Endodermal cell (in vitro differentiated cells): Measurements from ENCODE around the gene TACC2. TPM values are rescaled to one million over a fixed set of nuclear protein-coding genes. Genes with fewer than 3 reads are reported as not detected.

Source experiments
- DNase-seq: peaks from one replicate; pipeline ENCODE4 v3.0.0-alpha.2; 2017
- H3K27ac ChIP-seq: 2 replicates; pipeline ENCODE4 v1.5.1; 2013; ENCODE audit warnings: mild to moderate bottlenecking, low read depth, low read length, moderate library complexity
- H3K27me3 ChIP-seq: 2 replicates; pipeline ENCODE4 v1.6.1; 2013; ENCODE audit warnings: mild to moderate bottlenecking, low read length, moderate library complexity; ENCODE audit not compliant: insufficient read depth, control insufficient read depth, poor library complexity, severe bottlenecking
- H3K36me3 ChIP-seq: 2 replicates; pipeline ENCODE4 v1.7.0; 2013; ENCODE audit warnings: mild to moderate bottlenecking, low read length, moderate library complexity; ENCODE audit not compliant: control insufficient read depth, insufficient read depth
- H3K4me1 ChIP-seq: one replicate; pipeline ENCODE4 v1.7.0; 2013; ENCODE audit warnings: low read length; ENCODE audit not compliant: control insufficient read depth, insufficient read depth
- H3K4me3 ChIP-seq: 2 replicates; pipeline ENCODE4 v1.5.1; 2013; ENCODE audit warnings: mild to moderate bottlenecking, low read length, moderate library complexity
- H3K9ac ChIP-seq: 2 replicates; pipeline ENCODE4 v1.6.1; 2013; ENCODE audit warnings: mild to moderate bottlenecking, low read length, moderate library complexity; ENCODE audit not compliant: poor library complexity, severe bottlenecking; ENCODE audit errors: extremely low read depth
- H3K9me3 ChIP-seq: 2 replicates; pipeline ENCODE4 v1.6.1; 2013; ENCODE audit warnings: mild to moderate bottlenecking, low read length, moderate library complexity; ENCODE audit not compliant: control insufficient read depth
- H3K27ac Mint-ChIP-seq: 2 replicates; pipeline ENCODE4 v1.8.0; 2020; ENCODE audit warnings: mixed read lengths
- H3K27me3 Mint-ChIP-seq: 2 replicates; pipeline ENCODE4 v1.8.0; 2021; ENCODE audit warnings: mild to moderate bottlenecking, mixed read lengths; ENCODE audit not compliant: insufficient read depth
- H3K36me3 Mint-ChIP-seq: 2 replicates; pipeline ENCODE4 v1.8.0; 2020; ENCODE audit warnings: low read depth, mixed read lengths
- H3K4me1 Mint-ChIP-seq: 2 replicates; pipeline ENCODE4 v1.8.0; 2020; ENCODE audit warnings: mixed read lengths
- H3K4me3 Mint-ChIP-seq: 2 replicates; pipeline ENCODE4 v1.8.0; 2020; ENCODE audit warnings: mild to moderate bottlenecking, moderate library complexity, mixed read lengths
- H3K9me3 Mint-ChIP-seq: 2 replicates; pipeline ENCODE4 v1.8.0; 2020; ENCODE audit warnings: mild to moderate bottlenecking, mixed read lengths
- CTCF ChIP-seq: fragments of 200-600 bp; sonication (generic); conservative IDR thresholded peaks from 2 replicates; pipeline ENCODE4 v1.5.0; 2021; ENCODE audit warnings: antibody characterized with exemption, mild to moderate bottlenecking
- whole genome bisulfite sequencing, 2 experiments: methylation state at CpG; one replicate each; pipeline versions ENCODE4 v1.1.5 to v1.1.7; 2013; ENCODE audit warnings: missing lambda C conversion rate in 2 of 2, mixed read lengths in 1 of 2; ENCODE audit not compliant: insufficient coverage in 1 of 2, insufficient read length in 1 of 2; 5-methylcytosine and 5-hydroxymethylcytosine counted together
- total RNA-seq, 2 donors: library from RNA; stranded (reverse); fragmentation: NEBNext Ultra II Directional in 1 of 2; extraction: Animal tissue kit (Norgen Biotek cat#: 25700) in 1 of 2; gene quantifications; 2 replicates in 1 of 2; 3 replicates in 1 of 2; pipeline ENCODE4 v1.2.1, GENCODE V29; 2021

The TACC2 gene
- total RNA-seq, 2 donors from 2014 or later: 24.5 to 34.1 TPM

- Histone ChIP-seq H3K4me3 (no peak overlapping the region), H3K4me1 (no peaks in the 10 kb centered on the region), H3K9me3 (peaks cover 21% of the 10 kb centered on the region), H3K27ac (no peak overlapping the region), H3K9ac (no peak overlapping the region), H3K27me3 (no peaks in the 10 kb centered on the region), H3K36me3 (no peaks in the 10 kb centered on the region)
- no peak for DNase-seq
- H3K4me1 Mint-ChIP-seq: peaks cover 4% of the 10 kb centered on the region
- H3K4me3 Mint-ChIP-seq: no peak overlapping the region
- no peak overlapping the region for H3K27ac Mint-ChIP-seq
- TF ChIP-seq CTCF: no peak
- H3K9me3 Mint-ChIP-seq: peaks cover 30% of the 10 kb centered on the region
- peaks cover 21% of the 10 kb centered on the region for H3K36me3 Mint-ChIP-seq
- peaks cover 1% of the 10 kb centered on the region for H3K27me3 Mint-ChIP-seq
- 94% methylated on average over 10 to 26 of the region's 26 CpGs for WGBS, 2 experiments
Measured at GRCh38 chr10:121978511-121978910, 10.5 kb upstream of the TACC2 start.

GRCh38 chr10:121981346-121981745, 7.6 kb upstream of the TACC2 start:
- Histone ChIP-seq H3K9ac (no peak overlapping the region), H3K27ac (no peak overlapping the region), H3K9me3 (peaks cover 27% of the 10 kb centered on the region), H3K27me3 (no peaks in the 10 kb centered on the region), H3K36me3 (no peaks in the 10 kb centered on the region), H3K4me3 (no peak overlapping the region), H3K4me1 (no peaks in the 10 kb centered on the region)
- no peak for DNase-seq
- Mint-ChIP-seq H3K27me3 (peaks cover 1% of the 10 kb centered on the region), H3K4me1 (no peaks in the 10 kb centered on the region), H3K36me3 (peaks cover 23% of the 10 kb centered on the region), H3K9me3 (peaks cover 44% of the 10 kb centered on the region), H3K4me3 (no peak overlapping the region), H3K27ac (no peak overlapping the region)
- TF ChIP-seq CTCF: no peak
- 84% methylated on average over 2 of the region's 2 CpGs; no CpG with 5 or more reads in 1 of the 2 experiments for WGBS, 2 experiments

GRCh38 chr10:121983852-121984251, 5.1 kb upstream of the TACC2 start:
- Histone ChIP-seq H3K4me3 (peak overlapping the region; percentile 64), H3K9me3 (peaks cover 14% of the 10 kb centered on the region), H3K4me1 (no peaks in the 10 kb centered on the region), H3K9ac (no peak overlapping the region), H3K27me3 (no peaks in the 10 kb centered on the region), H3K27ac (no peak overlapping the region), H3K36me3 (no peaks in the 10 kb centered on the region)
- H3K36me3 Mint-ChIP-seq: peaks cover 6% of the 10 kb centered on the region
- peaks cover 26% of the 10 kb centered on the region for H3K9me3 Mint-ChIP-seq
- no peak for DNase-seq
- H3K27ac Mint-ChIP-seq: no peak overlapping the region
- no peak for TF ChIP-seq CTCF
- no peaks in the 10 kb centered on the region for H3K27me3 Mint-ChIP-seq
- H3K4me3 Mint-ChIP-seq: no peak overlapping the region
- 91 to 93% methylated on average over 5 of the region's 5 CpGs for WGBS, 2 experiments
- H3K4me1 Mint-ChIP-seq: no peaks in the 10 kb centered on the region
